Measurements from ENCODE around the gene CALML5. TPM values are rescaled to one million over a fixed set of nuclear protein-coding genes. Genes with fewer than 3 reads are reported as not detected.

The CALML5 gene
- total RNA-seq, 1 donor from 2014 or later, result not detected

GRCh38 chr10:5506246-5506645 lies 6.9 kb upstream of the CALML5 start:
- Histone ChIP-seq H3K36me3 (no peaks in the 10 kb centered on the region), H3K4me1 (no peaks in the 10 kb centered on the region), H3K27me3 (no peaks in the 10 kb centered on the region), H3K27ac (no peak overlapping the region), H3K9me3 (no peaks in the 10 kb centered on the region), H3K4me3 (no peak overlapping the region)
- DNase-seq (ENCODE audit: low spot score in 2 of 2), result peak in 1 of 2 donors; percentile 34
- TF ChIP-seq CTCF (IDR thresholded peaks at IDR 0.05), result no peak
- intact Hi-C loops (cut with DNase I), result no loop called here

GRCh38 chr10:5504146-5505072 lies 5.0 kb upstream of the CALML5 start:
- no peaks in the 10 kb centered on the region for H3K27me3 ChIP-seq
- H3K4me1 ChIP-seq, result no peaks in the 10 kb centered on the region
- intact Hi-C loops (cut with DNase I), result no loop called here
- no peak overlapping the region for H3K27ac ChIP-seq
- peak in 1 of 2 donors; percentile 50 for DNase-seq (ENCODE audit: low spot score in 2 of 2)
- no peaks in the 10 kb centered on the region for H3K36me3 ChIP-seq
- no peaks in the 10 kb centered on the region for H3K9me3 ChIP-seq
- no peak for TF ChIP-seq CTCF (IDR thresholded peaks at IDR 0.05)
- H3K4me3 ChIP-seq, result no peak overlapping the region

GRCh38 chr10:5503477-5503835 lies 4.1 kb upstream of the CALML5 start:
- no peak overlapping the region for H3K4me3 ChIP-seq
- TF ChIP-seq CTCF (IDR thresholded peaks at IDR 0.05), result no peak
- H3K4me1 ChIP-seq, result no peaks in the 10 kb centered on the region
- no peaks in the 10 kb centered on the region for H3K9me3 ChIP-seq
- H3K27me3 ChIP-seq, result no peaks in the 10 kb centered on the region
- no peak overlapping the region for H3K27ac ChIP-seq
- intact Hi-C loops (cut with DNase I), result no loop called here
- peak in 1 of 2 donors; percentile 54 for DNase-seq (ENCODE audit: low spot score in 2 of 2)
- H3K36me3 ChIP-seq, result no peaks in the 10 kb centered on the region

- no peak overlapping the region for H3K27ac ChIP-seq
- H3K9me3 ChIP-seq, result no peaks in the 10 kb centered on the region
- peak in 1 of 2 donors; percentile 22 for DNase-seq (ENCODE audit: low spot score in 2 of 2)
- no peaks in the 10 kb centered on the region for H3K4me1 ChIP-seq
- no peaks in the 10 kb centered on the region for H3K36me3 ChIP-seq
- TF ChIP-seq CTCF (IDR thresholded peaks at IDR 0.05), result no peak
- H3K4me3 ChIP-seq, result no peak overlapping the region
- no peaks in the 10 kb centered on the region for H3K27me3 ChIP-seq
- intact Hi-C loops (cut with DNase I), result no loop called here
These were observed 3.5 kb upstream of the CALML5 start for GRCh38 chr10:5502571-5503476.

GRCh38 chr10:5502061-5502521 lies 2.7 kb upstream of the CALML5 start:
- Histone ChIP-seq H3K27me3 (no peaks in the 10 kb centered on the region), H3K4me1 (no peaks in the 10 kb centered on the region), H3K4me3 (no peak overlapping the region), H3K27ac (no peak overlapping the region), H3K36me3 (no peaks in the 10 kb centered on the region), H3K9me3 (no peaks in the 10 kb centered on the region)
- DNase-seq (ENCODE audit: low spot score in 2 of 2), result peak in 1 of 2 donors; percentile 44
- intact Hi-C loops (cut with DNase I), result no loop called here
- no peak for TF ChIP-seq CTCF (IDR thresholded peaks at IDR 0.05)

Data from ascending aorta (tissue), 2 donors.